ENCODE results near the gene PLAGL1.

DNA sequence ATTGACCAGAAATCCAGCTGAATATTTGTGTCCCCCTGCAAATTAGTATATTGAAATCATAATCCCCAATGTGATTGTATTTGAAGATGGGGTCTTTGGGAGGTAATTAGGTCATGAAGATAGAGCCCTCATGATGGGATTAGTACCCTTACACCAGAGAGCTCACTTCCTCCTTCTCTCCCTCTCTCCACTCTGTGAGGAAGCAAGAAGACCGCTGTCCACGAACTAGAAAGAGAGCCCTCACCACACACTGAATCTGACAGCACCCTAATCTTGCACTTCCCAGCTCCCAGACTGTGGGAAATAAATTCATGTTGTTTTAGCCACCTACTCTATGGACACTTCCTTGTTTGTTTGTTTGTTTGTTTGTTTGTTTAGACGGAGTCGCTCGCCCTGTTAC is 11.9 kb upstream of the PLAGL1 start:
- TF ChIP-seq, protein P1, sequence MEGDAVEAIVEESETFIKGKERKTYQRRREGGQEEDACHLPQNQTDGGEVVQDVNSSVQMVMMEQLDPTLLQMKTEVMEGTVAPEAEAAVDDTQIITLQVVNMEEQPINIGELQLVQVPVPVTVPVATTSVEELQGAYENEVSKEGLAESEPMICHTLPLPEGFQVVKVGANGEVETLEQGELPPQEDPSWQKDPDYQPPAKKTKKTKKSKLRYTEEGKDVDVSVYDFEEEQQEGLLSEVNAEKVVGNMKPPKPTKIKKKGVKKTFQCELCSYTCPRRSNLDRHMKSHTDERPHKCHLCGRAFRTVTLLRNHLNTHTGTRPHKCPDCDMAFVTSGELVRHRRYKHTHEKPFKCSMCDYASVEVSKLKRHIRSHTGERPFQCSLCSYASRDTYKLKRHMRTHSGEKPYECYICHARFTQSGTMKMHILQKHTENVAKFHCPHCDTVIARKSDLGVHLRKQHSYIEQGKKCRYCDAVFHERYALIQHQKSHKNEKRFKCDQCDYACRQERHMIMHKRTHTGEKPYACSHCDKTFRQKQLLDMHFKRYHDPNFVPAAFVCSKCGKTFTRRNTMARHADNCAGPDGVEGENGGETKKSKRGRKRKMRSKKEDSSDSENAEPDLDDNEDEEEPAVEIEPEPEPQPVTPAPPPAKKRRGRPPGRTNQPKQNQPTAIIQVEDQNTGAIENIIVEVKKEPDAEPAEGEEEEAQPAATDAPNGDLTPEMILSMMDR (conservative IDR thresholded peaks at IDR 0.05 in 1 of 2, IDR thresholded peaks at IDR 0.05 in 1 of 2; ENCODE audit: extremely low read depth in 1 of 2, insufficient read depth in 1 of 2, low read depth in 1 of 2, low read length in 2 of 2): no peak
- no peak for TF ChIP-seq EZH2 (IDR thresholded peaks at IDR 0.05; ENCODE audit: borderline replicate concordance, low read length)

Data from mammary epithelial cell (primary cell).